ENCODE results near the gene TCF20. TPM values are rescaled to one million over a fixed set of nuclear protein-coding genes. Genes with fewer than 3 reads are reported as not detected.

TCF20 gene
- total RNA-seq, 1 donor from 2014 or later = 52.0 TPM

DNA sequence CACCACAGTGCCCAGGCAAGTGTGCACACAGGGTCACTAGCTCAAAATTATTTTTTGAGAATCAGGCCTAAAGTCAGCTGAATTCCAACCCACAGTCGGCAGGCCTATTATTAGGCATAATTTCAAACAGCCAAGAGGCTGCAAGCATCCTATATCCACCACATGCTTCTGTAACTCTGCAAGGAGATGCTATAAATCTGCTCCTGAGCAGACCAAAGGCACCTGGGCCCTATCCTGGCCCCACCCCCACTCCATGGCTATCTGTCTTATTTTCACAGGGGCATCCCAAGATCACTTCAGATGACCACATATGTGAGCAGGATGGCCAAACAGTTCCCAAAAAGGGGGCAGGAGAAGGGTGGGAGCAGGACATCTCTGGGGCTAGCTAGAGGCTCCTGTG is 44.6 kb downstream of the TCF20 start:
- Mint-ChIP-seq H3K27me3 (no peaks in the 10 kb centered on the region), H3K27ac (no peak overlapping the region), H3K4me1 (peaks cover 55% of the 10 kb centered on the region), H3K4me3 (no peak overlapping the region), H3K36me3 (ENCODE audit: low read depth) (peaks cover 7% of the 10 kb centered on the region), H3K9me3 (no peaks in the 10 kb centered on the region)
- ATAC-seq (ENCODE audit: low read depth) = no peak
- intact Hi-C loops (cut with micrococcal nuclease) = no loop called here
- DNase-seq = no peak
- TF ChIP-seq, protein P1, sequence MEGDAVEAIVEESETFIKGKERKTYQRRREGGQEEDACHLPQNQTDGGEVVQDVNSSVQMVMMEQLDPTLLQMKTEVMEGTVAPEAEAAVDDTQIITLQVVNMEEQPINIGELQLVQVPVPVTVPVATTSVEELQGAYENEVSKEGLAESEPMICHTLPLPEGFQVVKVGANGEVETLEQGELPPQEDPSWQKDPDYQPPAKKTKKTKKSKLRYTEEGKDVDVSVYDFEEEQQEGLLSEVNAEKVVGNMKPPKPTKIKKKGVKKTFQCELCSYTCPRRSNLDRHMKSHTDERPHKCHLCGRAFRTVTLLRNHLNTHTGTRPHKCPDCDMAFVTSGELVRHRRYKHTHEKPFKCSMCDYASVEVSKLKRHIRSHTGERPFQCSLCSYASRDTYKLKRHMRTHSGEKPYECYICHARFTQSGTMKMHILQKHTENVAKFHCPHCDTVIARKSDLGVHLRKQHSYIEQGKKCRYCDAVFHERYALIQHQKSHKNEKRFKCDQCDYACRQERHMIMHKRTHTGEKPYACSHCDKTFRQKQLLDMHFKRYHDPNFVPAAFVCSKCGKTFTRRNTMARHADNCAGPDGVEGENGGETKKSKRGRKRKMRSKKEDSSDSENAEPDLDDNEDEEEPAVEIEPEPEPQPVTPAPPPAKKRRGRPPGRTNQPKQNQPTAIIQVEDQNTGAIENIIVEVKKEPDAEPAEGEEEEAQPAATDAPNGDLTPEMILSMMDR (IDR thresholded peaks at IDR 0.05) = no peak
- ChIA-PET CTCF (no interaction called here), POLR2A (no interaction called here)

DNA sequence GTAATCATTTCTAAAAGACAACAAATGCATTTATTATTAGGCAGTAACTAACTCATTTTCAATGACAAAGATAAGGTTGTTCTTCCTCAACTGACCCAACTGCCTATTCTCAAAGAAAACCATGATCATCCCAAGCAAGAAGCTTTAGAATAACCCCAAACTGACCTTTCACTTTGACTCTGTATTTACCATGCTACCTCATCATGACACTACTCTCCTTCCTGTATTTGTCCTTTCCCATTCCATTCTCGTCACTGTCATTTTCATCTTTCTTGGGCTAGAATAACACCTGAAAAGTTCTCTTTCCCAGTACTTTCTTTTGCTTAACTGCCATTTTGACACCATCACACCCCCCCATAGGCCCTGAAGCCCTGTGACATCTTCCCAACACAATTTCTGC is 48.3 kb downstream of the TCF20 start:
- Mint-ChIP-seq H3K36me3 (ENCODE audit: low read depth) (peaks cover under 1% of the 10 kb centered on the region), H3K27me3 (no peaks in the 10 kb centered on the region), H3K9me3 (no peaks in the 10 kb centered on the region), H3K27ac (no peak overlapping the region), H3K4me3 (no peak overlapping the region), H3K4me1 (peaks cover 45% of the 10 kb centered on the region)
- ChIA-PET CTCF (no interaction called here), POLR2A (no interaction called here)
- intact Hi-C loops (cut with micrococcal nuclease) = no loop called here
- ATAC-seq (ENCODE audit: low read depth) (no peak), DNase-seq (no peak)
- TF ChIP-seq, protein P1 (IDR thresholded peaks at IDR 0.05) = no peak

Other genes starting within 250 kb of the TCF20 start
- 24.3 and 26.8 TPM in 2 replicates for gene NAGA, start 199.8 kb downstream of the TCF20 start, total RNA-seq
- gene PHETA2, start 196.4 kb downstream of the TCF20 start, total RNA-seq = 2.7 and 3.1 TPM in 2 replicates
- gene SMDT1, start 191.0 kb downstream of the TCF20 start, total RNA-seq = 165 and 167 TPM in 2 replicates
- gene NDUFA6, start 179.9 kb downstream of the TCF20 start, total RNA-seq = 73.6 and 83.2 TPM in 2 replicates
- gene CYP2D6, start 139.8 kb downstream of the TCF20 start, total RNA-seq = 1.3 and 2.8 TPM in 2 replicates
- gene NFAM1, start 161.8 kb upstream of the TCF20 start, total RNA-seq = 0.12 and 0.18 TPM in 2 replicates
- 129 and 135 TPM in 2 replicates for gene RRP7A, start 249.1 kb upstream of the TCF20 start, total RNA-seq

All from activated B cell treated with CpG ODN at 0.5 μM for 24 hours (primary cell).